ENCODE data around the gene SYT1.

Gene SYT1

GRCh38 chr12:79227646-79228045 lies 363.1 kb downstream of the SYT1 start:
- TF ChIP-seq, protein P1, sequence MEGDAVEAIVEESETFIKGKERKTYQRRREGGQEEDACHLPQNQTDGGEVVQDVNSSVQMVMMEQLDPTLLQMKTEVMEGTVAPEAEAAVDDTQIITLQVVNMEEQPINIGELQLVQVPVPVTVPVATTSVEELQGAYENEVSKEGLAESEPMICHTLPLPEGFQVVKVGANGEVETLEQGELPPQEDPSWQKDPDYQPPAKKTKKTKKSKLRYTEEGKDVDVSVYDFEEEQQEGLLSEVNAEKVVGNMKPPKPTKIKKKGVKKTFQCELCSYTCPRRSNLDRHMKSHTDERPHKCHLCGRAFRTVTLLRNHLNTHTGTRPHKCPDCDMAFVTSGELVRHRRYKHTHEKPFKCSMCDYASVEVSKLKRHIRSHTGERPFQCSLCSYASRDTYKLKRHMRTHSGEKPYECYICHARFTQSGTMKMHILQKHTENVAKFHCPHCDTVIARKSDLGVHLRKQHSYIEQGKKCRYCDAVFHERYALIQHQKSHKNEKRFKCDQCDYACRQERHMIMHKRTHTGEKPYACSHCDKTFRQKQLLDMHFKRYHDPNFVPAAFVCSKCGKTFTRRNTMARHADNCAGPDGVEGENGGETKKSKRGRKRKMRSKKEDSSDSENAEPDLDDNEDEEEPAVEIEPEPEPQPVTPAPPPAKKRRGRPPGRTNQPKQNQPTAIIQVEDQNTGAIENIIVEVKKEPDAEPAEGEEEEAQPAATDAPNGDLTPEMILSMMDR (IDR thresholded peaks at IDR 0.05; ENCODE audit: low read depth, low read length), result no peak
- no peaks in the 10 kb centered on the region for H3K9me3 ChIP-seq (ENCODE audit: severe bottlenecking)
- peaks cover 3% of the 10 kb centered on the region; the same call in 1 of the 2 replicates for H3K36me3 ChIP-seq
- H3K4me3 ChIP-seq (ENCODE audit: low read depth, low read length), result no peak overlapping the region
- no peak overlapping the region for H3K27ac ChIP-seq
- H3K27me3 ChIP-seq (ENCODE audit: insufficient read depth, low read depth, severe bottlenecking), result no peaks in the 10 kb centered on the region
- DNase-seq, result no peak

GRCh38 chr12:79233341-79233781 lies 368.8 kb downstream of the SYT1 start:
- TF ChIP-seq, protein P1 (IDR thresholded peaks at IDR 0.05; ENCODE audit: low read depth, low read length), result no peak
- Histone ChIP-seq H3K27me3 (ENCODE audit: insufficient read depth, low read depth, severe bottlenecking) (no peaks in the 10 kb centered on the region), H3K36me3 (no peaks in the 10 kb centered on the region), H3K27ac (no peak overlapping the region), H3K4me3 (ENCODE audit: low read depth, low read length) (no peak overlapping the region), H3K9me3 (ENCODE audit: severe bottlenecking) (no peaks in the 10 kb centered on the region)
- no peak for DNase-seq

GRCh38 chr12:79236920-79237319 lies 372.3 kb downstream of the SYT1 start:
- Histone ChIP-seq H3K27ac (no peak overlapping the region), H3K27me3 (ENCODE audit: insufficient read depth, low read depth, severe bottlenecking) (no peaks in the 10 kb centered on the region), H3K4me3 (ENCODE audit: low read depth, low read length) (no peak overlapping the region), H3K36me3 (no peaks in the 10 kb centered on the region), H3K9me3 (ENCODE audit: severe bottlenecking) (no peaks in the 10 kb centered on the region)
- no peak for DNase-seq
- TF ChIP-seq, protein P1 (IDR thresholded peaks at IDR 0.05; ENCODE audit: low read depth, low read length), result no peak

DNA sequence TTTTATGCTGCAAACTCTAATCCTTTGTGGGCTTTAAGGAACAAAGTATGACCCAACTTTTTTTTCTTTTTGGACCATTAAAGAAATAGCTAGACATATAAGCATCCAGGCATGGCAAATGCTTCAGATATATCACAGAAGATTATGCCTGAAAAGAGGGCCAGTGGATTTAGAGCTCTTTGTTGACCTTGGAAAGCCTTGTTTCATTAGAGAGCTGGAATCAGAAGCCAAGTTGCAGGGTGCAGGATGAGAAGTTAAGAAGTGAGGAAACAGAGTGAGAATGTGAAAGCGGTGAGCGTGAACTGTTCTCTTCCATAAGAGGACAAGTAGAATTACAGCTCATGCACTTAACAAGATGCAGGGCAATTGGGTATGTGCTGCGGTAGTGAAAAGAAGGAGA lies 373.7 kb downstream of the SYT1 start:
- no peak for DNase-seq
- H3K9me3 ChIP-seq (ENCODE audit: severe bottlenecking), result no peaks in the 10 kb centered on the region
- no peaks in the 10 kb centered on the region for H3K36me3 ChIP-seq
- no peak overlapping the region for H3K4me3 ChIP-seq (ENCODE audit: low read depth, low read length)
- no peak overlapping the region for H3K27ac ChIP-seq
- H3K27me3 ChIP-seq (ENCODE audit: insufficient read depth, low read depth, severe bottlenecking), result no peaks in the 10 kb centered on the region
- TF ChIP-seq, protein P1 (IDR thresholded peaks at IDR 0.05; ENCODE audit: low read depth, low read length), result no peak

- H3K9me3 ChIP-seq (ENCODE audit: severe bottlenecking), result no peaks in the 10 kb centered on the region
- no peak overlapping the region for H3K27ac ChIP-seq
- H3K4me3 ChIP-seq (ENCODE audit: low read depth, low read length), result no peak overlapping the region
- peaks cover 3% of the 10 kb centered on the region; the same call in 1 of the 2 replicates for H3K36me3 ChIP-seq
- no peak for DNase-seq
- TF ChIP-seq, protein P1 (IDR thresholded peaks at IDR 0.05; ENCODE audit: low read depth, low read length), result no peak
- H3K27me3 ChIP-seq (ENCODE audit: insufficient read depth, low read depth, severe bottlenecking), result no peaks in the 10 kb centered on the region
Observed at GRCh38 chr12:79247494-79247893, 382.9 kb downstream of the SYT1 start.

GRCh38 chr12:79250186-79250585 lies 385.6 kb downstream of the SYT1 start:
- TF ChIP-seq, protein P1 (IDR thresholded peaks at IDR 0.05; ENCODE audit: low read depth, low read length), result no peak
- no peak for DNase-seq
- Histone ChIP-seq H3K36me3 (no peaks in the 10 kb centered on the region; the same call in 1 of the 2 replicates), H3K27ac (no peak overlapping the region), H3K9me3 (ENCODE audit: severe bottlenecking) (no peaks in the 10 kb centered on the region), H3K27me3 (ENCODE audit: insufficient read depth, low read depth, severe bottlenecking) (no peaks in the 10 kb centered on the region), H3K4me3 (ENCODE audit: low read depth, low read length) (no peak overlapping the region)
